GM12878 (cell line): Measurements from ENCODE around the gene HPS6. TPM values are rescaled to one million over a fixed set of nuclear protein-coding genes. Genes with fewer than 3 reads are reported as not detected.

Experiments used
- ATAC-seq: fragments of 200-7000 bp; cut with Tn5 transposase; 3 replicates; pipeline ENCODE4 v1.9.1; 2020; ENCODE audit warnings: mild to moderate bottlenecking, moderate library complexity
- BruUV-seq: library from RNA; stranded (reverse); fragments of 400-500 nt; replicated peaks from 2 replicates; lab custom pipeline; 2021; lab: Mats Ljungman, UMichigan
- CTCF ChIA-PET: fragments of 300-600 bp; sonication (Branson Sonifier 250); formaldehyde crosslinking; extraction: SDS; loops from one replicate; lab custom pipeline; 2021; ENCODE audit warnings: inconsistent platforms; lab: Yijun Ruan, JAX
- POLR2A ChIA-PET: fragments of 350-600 bp; formaldehyde crosslinking; extraction: SDS; loops from one replicate; lab custom pipeline; 2021; ENCODE audit warnings: inconsistent platforms; lab: Charles Lee
- RAD21 ChIA-PET: fragments of 300-600 bp; sonication (Branson Sonifier 250); formaldehyde crosslinking; loops from one replicate; lab custom pipeline; 2023; ENCODE audit warnings: antibody characterized with exemption; ENCODE audit not compliant: unreplicated experiment; lab: Charles Lee
- SMC1A ChIA-PET: fragments of 300-600 bp; sonication (Branson Sonifier 250); formaldehyde crosslinking; loops from one replicate; lab custom pipeline; 2023; ENCODE audit not compliant: unreplicated experiment, uncharacterized antibody; lab: Charles Lee
- DNase-seq: peaks from one replicate; pipeline ENCODE4 v3.0.0-alpha.2; 2011; ENCODE audit warnings: low read depth, low spot score
- FAIRE-seq: peaks from 3 replicates; lab custom pipeline; 2011; peaks lifted over from hg19 to GRCh38; lab: Jason Lieb, UNC
- H2AFZ ChIP-seq: 2 replicates; pipeline ENCODE4 v1.6.0; 2011; ENCODE audit warnings: low read depth, low read length, control low read depth; ENCODE audit not compliant: control insufficient read depth
- H3K27ac ChIP-seq: 2 replicates; pipeline ENCODE4 v1.5.1; 2011; ENCODE audit warnings: control low read depth; ENCODE audit not compliant: control insufficient read depth, insufficient read depth
- H3K27me3 ChIP-seq, 2 experiments: replicated peaks in 1 of 2; 2 replicates each; pipeline versions ENCODE4 v1.6.0 to v1.6.1; 2011; ENCODE audit warnings: low read length in 1 of 2; ENCODE audit not compliant: control insufficient read depth in 2 of 2, insufficient read depth in 2 of 2
- H3K36me3 ChIP-seq, 2 experiments: 2 replicates each; pipeline ENCODE4 v1.5.1; 2011; ENCODE audit warnings: low read length in 1 of 2; ENCODE audit not compliant: control insufficient read depth in 2 of 2, insufficient read depth in 2 of 2
- H3K4me1 ChIP-seq: 2 replicates; pipeline ENCODE4 v1.6.1; 2011; ENCODE audit warnings: mild to moderate bottlenecking, low read length, moderate library complexity, mixed read lengths; ENCODE audit not compliant: control insufficient read depth, insufficient read depth
- H3K4me2 ChIP-seq: 2 replicates; pipeline ENCODE4 v1.6.0; 2011; ENCODE audit warnings: control low read depth; ENCODE audit not compliant: control insufficient read depth, insufficient read depth
- H3K4me3 ChIP-seq: fragments of 200-600 bp; sonication (generic); 2 replicates; pipeline ENCODE4 v1.5.1; 2016
- H3K79me2 ChIP-seq: 2 replicates; pipeline ENCODE4 v1.6.0; 2011; ENCODE audit warnings: low read length; ENCODE audit not compliant: control insufficient read depth, insufficient read depth
- H3K9ac ChIP-seq: 2 replicates; pipeline ENCODE4 v1.8.0; 2011; ENCODE audit warnings: low read length, control low read depth, mixed read lengths; ENCODE audit not compliant: control insufficient read depth, insufficient read depth
- H3K9me3 ChIP-seq: replicated peaks from 3 replicates; pipeline ENCODE4 v1.5.1; 2011; ENCODE audit warnings: mild to moderate bottlenecking, low read length; ENCODE audit not compliant: control insufficient read depth, insufficient read depth
- H4K20me1 ChIP-seq: 2 replicates; pipeline ENCODE4 v1.6.0; 2011; ENCODE audit not compliant: control insufficient read depth, insufficient read depth
- NR2F1 ChIP-seq: fragments of 450-650 bp; conservative IDR thresholded peaks from 2 replicates; pipeline ENCODE4 v1.6.1; 2017; ENCODE audit warnings: mild to moderate bottlenecking
- WGBS: methylation state at CpG from one replicate; pipeline ENCODE4 v1.1.6; 2016; ENCODE audit warnings: low lambda C conversion rate; ENCODE audit not compliant: insufficient replicate concordance, insufficient coverage; ENCODE audit errors: missing lambda C conversion rate; 5-methylcytosine and 5-hydroxymethylcytosine counted together
- in situ Hi-C: fragments of 300-500 bp; cut with MboI; formaldehyde crosslinking; loops from 9 replicates; pipeline ENCODE4 v1.14.3; 2018; ENCODE audit warnings: mixed read lengths
- intact Hi-C: fragments of 100-400 bp; cut with micrococcal nuclease; formaldehyde crosslinking; loops from one replicate; pipeline ENCODE4 v1.14.2; 2022; ENCODE audit not compliant: unreplicated experiment
- polyA plus RNA-seq, 11 experiments: library from polyadenylated mRNA; depleted of rRNA in 4 of 11; unstranded in 6 of 11; stranded (reverse) in 5 of 11; fragments of >200 nt; fragmentation: Nextera tagmentation in 4 of 11; fragmentation: Illumina TruSeq in 1 of 11; extraction: Ambion mirVana in 4 of 11; extraction: Trizol in 1 of 11; gene quantifications; 1 replicate in 1 of 11; 2 replicates in 10 of 11; pipeline versions ENCODE4 v1.2.1 to v1.2.3, GENCODE V29; 2011 to 2016; ENCODE audit warnings: inconsistent platforms in 2 of 11, missing spikeins in 2 of 11, low read depth in 1 of 11
- total RNA-seq, 4 experiments: library from RNA; depleted of rRNA in 3 of 4; stranded (reverse); fragments of >200 nt in 3 of 4; fragmentation: Illumina TruSeq in 1 of 4; extraction: Trizol in 1 of 4; gene quantifications; 2 replicates each; pipeline versions ENCODE4 v1.2.1 to v1.2.3, GENCODE V29; 2013 to 2021
- TF ChIP-seq, protein P1 (sequence below): fragments of 450-650 bp; IDR thresholded peaks from 2 replicates; pipeline ENCODE4 v1.6.1; 2017; ENCODE audit warnings: mild to moderate bottlenecking, low read depth, inconsistent platforms; ENCODE audit not compliant: poor library complexity, severe bottlenecking

Gene HPS6
- total and polyA plus RNA-seq, 10 of the 15 experiments (the other 5 are each of a cell fraction or from before 2014, with no cell fraction given) = 1.4 to 28.0 (median 12.0) TPM

DNA sequence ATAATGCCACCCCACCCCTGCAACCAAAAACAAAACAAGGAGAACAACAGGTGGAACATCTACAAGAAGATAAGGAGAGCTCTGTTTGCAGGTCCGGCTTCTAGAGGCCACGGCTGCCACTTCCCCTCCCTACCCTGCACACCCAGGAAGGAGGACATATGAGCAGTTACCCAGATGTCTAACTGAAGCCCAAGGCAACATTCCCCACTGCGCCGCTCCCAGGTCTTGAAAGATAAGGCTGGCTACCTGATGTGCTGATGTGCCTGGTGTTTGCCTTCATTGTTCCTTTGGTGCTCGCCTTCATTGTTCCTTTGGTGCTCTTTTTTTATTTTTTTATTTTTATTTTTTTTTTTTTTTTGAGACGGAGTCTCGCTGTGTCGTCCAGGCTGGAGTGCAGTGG, 21.0 kb downstream of the HPS6 start:
- Histone ChIP-seq H3K27ac (no peak overlapping the region), H3K4me3 (no peak overlapping the region), H3K36me3 (no peaks in the 10 kb centered on the region), H3K9ac (no peak overlapping the region), H3K4me1 (no peaks in the 10 kb centered on the region), H3K27me3 (no peaks in the 10 kb centered on the region), H2AFZ (no peak overlapping the region), H3K4me2 (no peak overlapping the region), H4K20me1 (no peaks in the 10 kb centered on the region), H3K79me2 (no peaks in the 10 kb centered on the region), H3K9me3 (no peaks in the 10 kb centered on the region)
- intact Hi-C loops = no loop called here
- in situ Hi-C loops = loop anchor here (25.0 kb wide), 1 partner anchor 874 kb away; no protein-coding TSS in a partner anchor
- CTCF ChIA-PET = no interaction called here
- ATAC-seq (no peak), FAIRE-seq (no peak), DNase-seq (no peak)
- no TSS peak for BruUV-seq
- RAD21 ChIA-PET = no interaction called here
- 95% methylated on average over 8 of the region's 8 CpGs for WGBS
- TF ChIP-seq NR2F1 = no peak
- POLR2A ChIA-PET = interaction anchor here (0.7 kb wide), 1 partner anchor 337 kb away, joined by 3 read pairs; no protein-coding TSS in a partner anchor
- SMC1A ChIA-PET = no interaction called here

GRCh38 chr10:102090772-102091171, 25.6 kb downstream of the HPS6 start:
- ChIA-PET CTCF (no interaction called here), POLR2A (no interaction called here), SMC1A (no interaction called here), RAD21 (no interaction called here)
- no peak overlapping the region for H2AFZ ChIP-seq
- FAIRE-seq (no peak), DNase-seq (no peak), ATAC-seq (no peak)
- H3K9me3 ChIP-seq = no peaks in the 10 kb centered on the region
- TF ChIP-seq, protein P1, sequence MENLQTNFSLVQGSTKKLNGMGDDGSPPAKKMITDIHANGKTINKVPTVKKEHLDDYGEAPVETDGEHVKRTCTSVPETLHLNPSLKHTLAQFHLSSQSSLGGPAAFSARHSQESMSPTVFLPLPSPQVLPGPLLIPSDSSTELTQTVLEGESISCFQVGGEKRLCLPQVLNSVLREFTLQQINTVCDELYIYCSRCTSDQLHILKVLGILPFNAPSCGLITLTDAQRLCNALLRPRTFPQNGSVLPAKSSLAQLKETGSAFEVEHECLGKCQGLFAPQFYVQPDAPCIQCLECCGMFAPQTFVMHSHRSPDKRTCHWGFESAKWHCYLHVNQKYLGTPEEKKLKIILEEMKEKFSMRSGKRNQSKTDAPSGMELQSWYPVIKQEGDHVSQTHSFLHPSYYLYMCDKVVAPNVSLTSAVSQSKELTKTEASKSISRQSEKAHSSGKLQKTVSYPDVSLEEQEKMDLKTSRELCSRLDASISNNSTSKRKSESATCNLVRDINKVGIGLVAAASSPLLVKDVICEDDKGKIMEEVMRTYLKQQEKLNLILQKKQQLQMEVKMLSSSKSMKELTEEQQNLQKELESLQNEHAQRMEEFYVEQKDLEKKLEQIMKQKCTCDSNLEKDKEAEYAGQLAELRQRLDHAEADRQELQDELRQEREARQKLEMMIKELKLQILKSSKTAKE = no peak
- no peak overlapping the region for H3K4me3 ChIP-seq
- no peaks in the 10 kb centered on the region for H3K79me2 ChIP-seq
- 93% methylated on average over 2 of the region's 2 CpGs for WGBS
- no peak overlapping the region for H3K9ac ChIP-seq
- H3K4me1 ChIP-seq = no peaks in the 10 kb centered on the region
- H4K20me1 ChIP-seq = no peaks in the 10 kb centered on the region
- no TSS peak for BruUV-seq
- H3K27me3 ChIP-seq = no peaks in the 10 kb centered on the region
- H3K27ac ChIP-seq = no peak overlapping the region
- intact Hi-C loops = no loop called here
- H3K4me2 ChIP-seq = no peak overlapping the region
- no peaks in the 10 kb centered on the region for H3K36me3 ChIP-seq
- in situ Hi-C loops = loop anchor here (25.0 kb wide), 1 partner anchor 878 kb away; no protein-coding TSS in a partner anchor
